Measurements from ENCODE around the gene WDR37. TPM values are rescaled to one million over a fixed set of nuclear protein-coding genes. Genes with fewer than 3 reads are reported as not detected.

The WDR37 gene
- total and polyA plus RNA-seq, 2 donors (not counting 1 experiment from before 2014, with no cell fraction given), result 17.3 to 33.2 TPM

- H3K9me3 ChIP-seq (ENCODE audit: control extremely low read depth in 1 of 3, control insufficient read depth in 2 of 3, insufficient read depth in 1 of 3, low read length in 2 of 3), result peaks cover 0 to 4% (median 0%) of the 10 kb centered on the region in 3 donors
- H3K27me3 ChIP-seq (replicated peaks in 1 of 4; ENCODE audit: control extremely low read depth in 1 of 4, control insufficient read depth in 3 of 4, insufficient read depth in 4 of 4, low read length in 3 of 4), result no peaks in the 10 kb centered on the region
- peaks cover 1 to 53% of the 10 kb centered on the region in 2 experiments for H3K36me3 ChIP-seq (replicated peaks in 1 of 2; ENCODE audit: control extremely low read depth in 1 of 2, control insufficient read depth in 1 of 2, extremely low read depth in 1 of 2, insufficient read depth in 2 of 2, low read length in 1 of 2)
- Mint-ChIP-seq H3K27me3 (no peaks in the 10 kb centered on the region), H3K4me1 (no peaks in the 10 kb centered on the region), H3K9me3 (ENCODE audit: insufficient read depth) (no peaks in the 10 kb centered on the region), H3K27ac (no peak overlapping the region), H3K4me3 (no peak overlapping the region)
- H4K20me1 ChIP-seq (ENCODE audit: control insufficient read depth, insufficient read depth, low read length, poor library complexity, severe bottlenecking), result peaks cover 3% of the 10 kb centered on the region
- DNase-seq (no peak), ATAC-seq (ENCODE audit: low read depth) (no peak)
- H3K79me2 ChIP-seq (ENCODE audit: control insufficient read depth, insufficient read depth, low read length), result no peaks in the 10 kb centered on the region
- no peak overlapping the region for H3K27ac ChIP-seq (ENCODE audit: low read length in 2 of 2)
- 96% methylated on average over 11 of the region's 12 CpGs for WGBS (ENCODE audit: insufficient coverage)
- POLR2A ChIA-PET, result no interaction called here
- CTCF ChIA-PET, result no interaction called here
- H3K4me1 ChIP-seq (ENCODE audit: control insufficient read depth in 2 of 2, insufficient read depth in 2 of 2, low read length in 2 of 2), result no peaks in the 10 kb centered on the region
- H3K4me2 ChIP-seq (replicated peaks; ENCODE audit: low read depth, low read length, poor library complexity, severe bottlenecking), result no peak overlapping the region
- H2AFZ ChIP-seq (ENCODE audit: insufficient read depth, low read depth, low read length, poor library complexity, severe bottlenecking), result no peak overlapping the region
- no peak overlapping the region for H3K9ac ChIP-seq (ENCODE audit: low read length)
- no peak overlapping the region for H3K4me3 ChIP-seq (ENCODE audit: control extremely low read depth in 1 of 5, extremely low read depth in 1 of 5, insufficient read depth in 1 of 5, low read depth in 2 of 5, low read length in 4 of 5)
- intact Hi-C loops (cut with micrococcal nuclease), result no loop called here
- TF ChIP-seq EZH2 (IDR thresholded peaks at IDR 0.05; ENCODE audit: borderline replicate concordance, insufficient read depth, low read depth, low read length, poor library complexity, severe bottlenecking) (no peak), CTCF (IDR thresholded peaks at IDR 0.05) (no peak)
These were observed 75.0 kb downstream of the WDR37 start for GRCh38 chr10:1130995-1131790.

GRCh38 chr10:1132584-1132983 is 76.4 kb downstream of the WDR37 start:
- Histone ChIP-seq H3K4me1 (ENCODE audit: control insufficient read depth in 2 of 2, insufficient read depth in 2 of 2, low read length in 2 of 2) (no peaks in the 10 kb centered on the region), H3K9ac (ENCODE audit: low read length) (no peak overlapping the region), H3K9me3 (ENCODE audit: control extremely low read depth in 1 of 3, control insufficient read depth in 2 of 3, insufficient read depth in 1 of 3, low read length in 2 of 3) (peaks cover 0 to 9% (median 0%) of the 10 kb centered on the region in 3 donors), H3K79me2 (ENCODE audit: control insufficient read depth, insufficient read depth, low read length) (no peaks in the 10 kb centered on the region), H2AFZ (ENCODE audit: insufficient read depth, low read depth, low read length, poor library complexity, severe bottlenecking) (no peak overlapping the region), H3K27me3 (replicated peaks in 1 of 4; ENCODE audit: control extremely low read depth in 1 of 4, control insufficient read depth in 3 of 4, insufficient read depth in 4 of 4, low read length in 3 of 4) (no peaks in the 10 kb centered on the region), H3K27ac (ENCODE audit: low read length in 2 of 2) (no peak overlapping the region), H4K20me1 (ENCODE audit: control insufficient read depth, insufficient read depth, low read length, poor library complexity, severe bottlenecking) (peaks cover 3% of the 10 kb centered on the region), H3K4me2 (replicated peaks; ENCODE audit: low read depth, low read length, poor library complexity, severe bottlenecking) (no peak overlapping the region), H3K36me3 (replicated peaks in 1 of 2; ENCODE audit: control extremely low read depth in 1 of 2, control insufficient read depth in 1 of 2, extremely low read depth in 1 of 2, insufficient read depth in 2 of 2, low read length in 1 of 2) (peaks cover 1 to 40% of the 10 kb centered on the region in 2 experiments), H3K4me3 (ENCODE audit: control extremely low read depth in 1 of 5, extremely low read depth in 1 of 5, insufficient read depth in 1 of 5, low read depth in 2 of 5, low read length in 4 of 5) (no peak overlapping the region)
- intact Hi-C loops (cut with micrococcal nuclease), result no loop called here
- ATAC-seq (ENCODE audit: low read depth), result no peak
- Mint-ChIP-seq H3K27me3 (no peaks in the 10 kb centered on the region), H3K4me1 (no peaks in the 10 kb centered on the region), H3K9me3 (ENCODE audit: insufficient read depth) (peaks cover 3% of the 10 kb centered on the region), H3K27ac (no peak overlapping the region), H3K4me3 (no peak overlapping the region)
- DNase-seq, result no peak
- 83% methylated on average over 10 of the region's 10 CpGs for WGBS (ENCODE audit: insufficient coverage)
- TF ChIP-seq CTCF (IDR thresholded peaks at IDR 0.05) (no peak), EZH2 (IDR thresholded peaks at IDR 0.05; ENCODE audit: borderline replicate concordance, insufficient read depth, low read depth, low read length, poor library complexity, severe bottlenecking) (no peak)
- ChIA-PET CTCF (interaction anchor here (1.3 kb wide), 1 partner anchor 1911 kb away, joined by 5 read pairs; no protein-coding TSS in a partner anchor), POLR2A (no interaction called here)

Data from B cell (primary cell).